ENCODE measurements around the gene PDHX.

- TF ChIP-seq, protein P1, sequence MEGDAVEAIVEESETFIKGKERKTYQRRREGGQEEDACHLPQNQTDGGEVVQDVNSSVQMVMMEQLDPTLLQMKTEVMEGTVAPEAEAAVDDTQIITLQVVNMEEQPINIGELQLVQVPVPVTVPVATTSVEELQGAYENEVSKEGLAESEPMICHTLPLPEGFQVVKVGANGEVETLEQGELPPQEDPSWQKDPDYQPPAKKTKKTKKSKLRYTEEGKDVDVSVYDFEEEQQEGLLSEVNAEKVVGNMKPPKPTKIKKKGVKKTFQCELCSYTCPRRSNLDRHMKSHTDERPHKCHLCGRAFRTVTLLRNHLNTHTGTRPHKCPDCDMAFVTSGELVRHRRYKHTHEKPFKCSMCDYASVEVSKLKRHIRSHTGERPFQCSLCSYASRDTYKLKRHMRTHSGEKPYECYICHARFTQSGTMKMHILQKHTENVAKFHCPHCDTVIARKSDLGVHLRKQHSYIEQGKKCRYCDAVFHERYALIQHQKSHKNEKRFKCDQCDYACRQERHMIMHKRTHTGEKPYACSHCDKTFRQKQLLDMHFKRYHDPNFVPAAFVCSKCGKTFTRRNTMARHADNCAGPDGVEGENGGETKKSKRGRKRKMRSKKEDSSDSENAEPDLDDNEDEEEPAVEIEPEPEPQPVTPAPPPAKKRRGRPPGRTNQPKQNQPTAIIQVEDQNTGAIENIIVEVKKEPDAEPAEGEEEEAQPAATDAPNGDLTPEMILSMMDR (conservative IDR thresholded peaks at IDR 0.05; ENCODE audit: low read depth, low read length), result no peak
- no peak for TF ChIP-seq EZH2 (IDR thresholded peaks at IDR 0.05; ENCODE audit: borderline replicate concordance, low read depth, low read length, poor library complexity, severe bottlenecking)
Observed at GRCh38 chr11:35007277-35007676, 90.9 kb downstream of the PDHX start.
